Memory B cell (primary cell): ENCODE results near the gene ENTPD1.
"Not testable (repeated sequence)": the region's sequence is repeated elsewhere in the genome, so short reads cannot be mapped to it uniquely, and the experiment has no call there.

Experiments
- ATAC-seq: fragments of 150-1000 bp; cut with Tn5 transposase; 2 replicates; pipeline ENCODE4 v1.10.0; 2021; ENCODE audit warnings: low read depth, mild to moderate bottlenecking, moderate library complexity
- DNase-seq, 2 donors: peaks; one replicate each; pipeline ENCODE4 v3.0.0; 2022; ENCODE audit warnings: low spot score in 2 of 2
- H3K27ac Mint-ChIP-seq: one replicate; pipeline ENCODE4 v1.8.0; 2022; ENCODE audit warnings: mild to moderate bottlenecking, moderate library complexity, mixed read lengths
- H3K27me3 Mint-ChIP-seq: one replicate; pipeline ENCODE4 v1.8.0; 2022; ENCODE audit warnings: mixed read lengths
- H3K36me3 Mint-ChIP-seq: one replicate; pipeline ENCODE4 v1.8.0; 2022; ENCODE audit warnings: mild to moderate bottlenecking, mixed read lengths
- H3K4me1 Mint-ChIP-seq: one replicate; pipeline ENCODE4 v1.8.0; 2022; ENCODE audit warnings: mixed read lengths
- H3K4me3 Mint-ChIP-seq: one replicate; pipeline ENCODE4 v1.8.0; 2022; ENCODE audit warnings: mild to moderate bottlenecking, moderate library complexity, mixed read lengths
- H3K9me3 Mint-ChIP-seq: one replicate; pipeline ENCODE4 v1.8.0; 2022; ENCODE audit warnings: mixed read lengths

ENTPD1 gene

DNA sequence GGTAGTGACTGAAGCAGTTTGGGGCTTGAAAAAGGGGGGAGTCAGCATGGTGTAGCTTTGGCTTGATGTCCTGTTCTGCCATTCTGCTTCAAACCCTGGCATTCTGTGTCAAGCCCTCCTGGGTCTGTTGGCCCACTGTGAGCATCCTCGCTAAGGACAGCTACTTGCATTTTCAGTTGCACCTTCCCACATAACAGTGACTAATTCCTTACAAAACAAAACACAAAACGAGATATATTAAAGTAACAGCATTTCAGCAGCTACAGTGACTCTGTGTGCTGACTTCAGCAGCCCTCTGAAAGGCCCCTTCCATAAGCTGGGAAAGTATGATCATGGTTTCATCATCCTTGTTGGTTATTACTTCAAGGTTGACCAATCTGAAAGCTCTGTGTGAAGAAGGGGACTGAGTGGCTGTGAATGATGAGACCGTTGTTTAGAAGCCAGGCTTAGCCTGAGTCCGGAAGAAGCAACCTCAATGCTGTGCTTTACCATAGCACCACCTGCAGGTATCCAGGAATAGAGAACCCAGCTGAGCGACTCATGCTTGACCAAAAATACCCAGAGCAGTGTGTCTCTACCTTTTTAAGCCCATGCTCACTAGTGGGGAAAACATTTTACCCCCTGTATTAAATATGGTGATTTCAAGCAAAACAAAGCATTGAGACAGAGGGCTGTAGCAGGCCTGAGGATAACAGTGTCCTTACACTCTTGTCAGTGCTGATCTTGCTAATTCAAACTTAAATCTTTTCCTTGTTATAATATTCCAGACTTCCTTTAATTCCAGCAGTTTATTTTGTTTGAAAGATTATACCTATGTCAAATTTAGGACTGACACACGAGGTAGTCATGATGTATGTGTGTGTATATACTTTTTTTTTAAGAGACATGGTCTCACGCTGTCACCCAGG is 109.2 kb downstream of the ENTPD1 start:
- H3K27me3 Mint-ChIP-seq, result no peaks in the 10 kb centered on the region
- no peak overlapping the region for H3K4me3 Mint-ChIP-seq
- H3K4me1 Mint-ChIP-seq, result peaks cover 18% of the 10 kb centered on the region
- H3K27ac Mint-ChIP-seq, result peak overlapping the region; percentile 81
- no peaks in the 10 kb centered on the region for H3K9me3 Mint-ChIP-seq
- H3K36me3 Mint-ChIP-seq, result peaks cover 23% of the 10 kb centered on the region
- DNase-seq (peak; percentile 54 to 67), ATAC-seq (peak; percentile 99)

DNA sequence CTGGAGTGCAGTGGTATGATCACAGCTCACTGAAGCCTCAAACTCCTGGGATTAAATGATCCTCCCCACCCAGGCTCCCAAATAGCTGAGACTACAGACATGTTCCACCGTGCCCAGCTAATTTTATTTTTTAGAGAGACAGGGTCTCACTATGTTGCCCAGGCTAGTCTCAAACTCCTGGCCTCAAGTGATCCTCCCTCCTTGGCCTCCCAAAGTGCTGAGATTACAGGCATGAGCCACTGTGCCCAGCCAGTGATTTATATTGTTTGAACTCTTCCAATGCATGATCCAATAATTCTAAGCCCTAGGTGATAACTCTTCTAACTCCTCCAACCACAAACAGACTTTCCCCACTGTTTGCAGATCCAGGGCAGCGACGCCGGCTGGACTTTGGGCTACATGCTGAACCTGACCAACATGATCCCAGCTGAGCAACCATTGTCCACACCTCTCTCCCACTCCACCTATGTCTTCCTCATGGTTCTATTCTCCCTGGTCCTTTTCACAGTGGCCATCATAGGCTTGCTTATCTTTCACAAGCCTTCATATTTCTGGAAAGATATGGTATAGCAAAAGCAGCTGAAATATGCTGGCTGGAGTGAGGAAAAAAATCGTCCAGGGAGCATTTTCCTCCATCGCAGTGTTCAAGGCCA is 110.0 kb downstream of the ENTPD1 start:
- H3K9me3 Mint-ChIP-seq, result no peaks in the 10 kb centered on the region
- H3K27me3 Mint-ChIP-seq, result no peaks in the 10 kb centered on the region
- H3K4me3 Mint-ChIP-seq, result no peak overlapping the region
- H3K27ac Mint-ChIP-seq, result peak overlapping the region; percentile 81
- H3K36me3 Mint-ChIP-seq, result peaks cover 27% of the 10 kb centered on the region
- no peak for ATAC-seq
- no peak for DNase-seq
- peaks cover 18% of the 10 kb centered on the region for H3K4me1 Mint-ChIP-seq

DNA sequence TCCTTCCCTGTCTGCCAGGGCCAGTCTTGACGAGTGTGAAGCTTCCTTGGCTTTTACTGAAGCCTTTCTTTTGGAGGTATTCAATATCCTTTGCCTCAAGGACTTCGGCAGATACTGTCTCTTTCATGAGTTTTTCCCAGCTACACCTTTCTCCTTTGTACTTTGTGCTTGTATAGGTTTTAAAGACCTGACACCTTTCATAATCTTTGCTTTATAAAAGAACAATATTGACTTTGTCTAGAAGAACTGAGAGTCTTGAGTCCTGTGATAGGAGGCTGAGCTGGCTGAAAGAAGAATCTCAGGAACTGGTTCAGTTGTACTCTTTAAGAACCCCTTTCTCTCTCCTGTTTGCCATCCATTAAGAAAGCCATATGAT is 110.5 kb downstream of the ENTPD1 start:
- ATAC-seq, result no peak
- Mint-ChIP-seq H3K27ac (peak overlapping the region; percentile 81), H3K9me3 (no peaks in the 10 kb centered on the region), H3K27me3 (no peaks in the 10 kb centered on the region), H3K4me1 (peaks cover 18% of the 10 kb centered on the region), H3K4me3 (no peak overlapping the region), H3K36me3 (peaks cover 23% of the 10 kb centered on the region)
- no peak for DNase-seq

DNA sequence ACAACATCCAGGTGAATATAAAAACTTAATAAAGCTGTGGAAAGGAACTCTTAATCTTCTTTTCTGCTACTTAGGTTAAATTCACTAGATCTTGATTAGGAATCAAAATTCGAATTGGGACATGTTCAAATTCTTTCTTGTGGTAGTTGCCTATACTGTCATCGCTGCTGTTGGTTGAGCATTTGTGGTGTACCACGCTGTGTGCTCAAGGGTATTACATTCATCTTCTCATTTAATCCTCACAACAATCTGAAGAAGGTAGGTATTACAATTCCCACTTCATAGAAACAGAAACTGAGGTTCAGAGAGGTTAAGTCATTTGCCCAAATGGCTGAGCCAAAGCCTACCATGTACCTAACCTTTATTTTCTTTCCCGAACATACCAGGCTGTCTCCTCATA is 111.9 kb downstream of the ENTPD1 start:
- Mint-ChIP-seq H3K9me3 (no peaks in the 10 kb centered on the region), H3K4me1 (peaks cover 18% of the 10 kb centered on the region), H3K4me3 (no peak overlapping the region), H3K27me3 (no peaks in the 10 kb centered on the region), H3K27ac (peak overlapping the region; percentile 47), H3K36me3 (peaks cover 31% of the 10 kb centered on the region)
- DNase-seq (no peak), ATAC-seq (no peak)

DNA sequence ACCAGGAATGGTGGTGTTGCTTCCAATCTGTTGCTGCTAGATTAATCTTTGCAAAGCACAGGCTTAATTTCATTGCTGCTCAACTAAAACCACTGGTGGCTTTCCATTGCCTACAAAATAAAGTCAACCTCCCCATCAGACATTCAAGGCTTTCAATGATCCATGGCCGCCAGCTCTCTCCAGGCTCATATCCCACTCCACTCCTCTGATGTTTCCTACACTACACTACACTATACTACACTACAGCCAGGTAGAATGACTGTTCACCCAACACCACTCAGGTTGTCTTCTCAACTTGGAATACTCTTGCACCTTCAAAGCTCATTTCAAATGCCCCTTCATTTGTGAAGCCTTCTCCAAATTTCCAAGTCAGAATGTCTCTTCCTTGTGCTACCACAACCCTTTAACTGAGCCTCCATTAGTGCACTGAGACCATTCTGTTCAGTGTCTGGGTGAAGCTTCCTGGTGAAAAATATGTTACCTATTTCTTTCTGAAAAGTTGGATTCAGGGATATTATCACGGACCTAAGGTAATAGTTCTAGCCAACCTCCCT is 116.3 kb downstream of the ENTPD1 start:
- Mint-ChIP-seq H3K27ac (peak overlapping the region; percentile 86), H3K9me3 (peaks cover 4% of the 10 kb centered on the region), H3K27me3 (no peaks in the 10 kb centered on the region), H3K4me1 (peaks cover 4% of the 10 kb centered on the region), H3K4me3 (no peak overlapping the region), H3K36me3 (peaks cover 47% of the 10 kb centered on the region)
- DNase-seq, result no peak
- ATAC-seq, result no peak

DNA sequence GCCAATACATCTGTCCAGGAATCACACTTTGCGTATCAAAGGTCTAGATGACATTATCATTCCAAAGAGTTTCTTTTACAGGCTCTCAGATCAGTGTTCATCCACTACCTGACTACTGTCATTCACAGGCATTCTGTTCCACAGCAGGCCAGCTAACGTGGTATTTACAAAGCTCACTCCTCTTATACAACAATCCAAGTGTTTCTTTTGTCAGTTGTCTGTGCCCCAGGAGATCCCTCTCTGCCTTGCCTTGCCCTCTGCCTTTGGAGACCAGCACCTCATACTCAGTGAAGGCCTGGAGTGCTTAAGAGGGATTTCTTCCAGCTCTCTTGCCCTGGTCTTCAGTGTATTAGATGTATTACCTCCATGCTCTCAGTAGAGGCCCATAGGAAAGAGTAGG is 117.2 kb downstream of the ENTPD1 start:
- no peak overlapping the region for H3K4me3 Mint-ChIP-seq
- H3K4me1 Mint-ChIP-seq, result peaks cover 4% of the 10 kb centered on the region
- H3K9me3 Mint-ChIP-seq, result peaks cover 4% of the 10 kb centered on the region
- peak overlapping the region; percentile 86 for H3K27ac Mint-ChIP-seq
- no peak for DNase-seq
- no peaks in the 10 kb centered on the region for H3K27me3 Mint-ChIP-seq
- peaks cover 44% of the 10 kb centered on the region for H3K36me3 Mint-ChIP-seq
- ATAC-seq, result no peak

DNA sequence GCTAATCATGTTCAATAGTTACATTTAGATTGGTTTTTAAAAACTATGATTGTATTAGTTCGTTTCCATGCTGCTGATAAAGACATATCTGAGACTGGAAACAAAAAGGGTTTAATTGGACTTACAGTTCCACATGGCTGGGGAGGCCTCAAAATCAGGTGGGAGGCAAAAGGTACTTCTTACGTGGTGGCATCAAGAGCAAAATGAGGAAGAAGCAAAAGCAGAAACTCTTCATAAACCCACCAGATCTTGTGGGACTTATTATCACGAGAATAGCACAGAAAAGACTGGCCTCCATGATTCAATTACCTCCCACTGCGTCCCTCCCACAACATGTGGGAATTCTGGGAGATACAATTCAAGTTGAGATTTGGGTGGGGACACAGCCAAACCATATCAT is 117.7 kb downstream of the ENTPD1 start:
- Mint-ChIP-seq H3K36me3 (peaks cover 44% of the 10 kb centered on the region), H3K4me1 (peaks cover 4% of the 10 kb centered on the region), H3K27me3 (no peaks in the 10 kb centered on the region), H3K9me3 (peaks cover 4% of the 10 kb centered on the region), H3K27ac (peak overlapping the region; percentile 86), H3K4me3 (no peak overlapping the region)
- ATAC-seq (no peak), DNase-seq (no peak)

DNA sequence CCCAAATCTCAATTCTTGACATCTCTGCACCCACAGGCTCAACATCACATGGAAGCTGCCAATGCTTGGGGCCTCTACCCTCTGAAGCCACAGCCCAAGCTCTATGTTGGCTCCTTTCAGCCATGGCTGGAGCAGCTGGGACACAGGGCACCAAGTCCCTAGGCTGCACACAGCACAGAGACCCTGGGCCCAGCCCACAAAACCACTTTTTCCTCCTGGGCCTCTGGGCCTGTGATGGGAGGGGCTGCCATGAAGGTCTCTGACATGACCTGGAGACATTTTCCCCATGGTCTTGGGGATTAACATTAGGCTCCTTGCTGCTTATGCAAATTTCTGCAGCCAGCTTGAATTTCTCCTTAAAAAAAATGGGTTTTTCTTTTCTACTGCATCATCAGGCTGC is 118.8 kb downstream of the ENTPD1 start:
- not testable (repeated sequence) for H3K4me1 Mint-ChIP-seq, H3K4me3 Mint-ChIP-seq, H3K9me3 Mint-ChIP-seq, ATAC-seq, DNase-seq, H3K27me3 Mint-ChIP-seq
- peaks cover 44% of the 10 kb centered on the region for H3K36me3 Mint-ChIP-seq
- H3K27ac Mint-ChIP-seq, result peak overlapping the region; percentile 3

DNA sequence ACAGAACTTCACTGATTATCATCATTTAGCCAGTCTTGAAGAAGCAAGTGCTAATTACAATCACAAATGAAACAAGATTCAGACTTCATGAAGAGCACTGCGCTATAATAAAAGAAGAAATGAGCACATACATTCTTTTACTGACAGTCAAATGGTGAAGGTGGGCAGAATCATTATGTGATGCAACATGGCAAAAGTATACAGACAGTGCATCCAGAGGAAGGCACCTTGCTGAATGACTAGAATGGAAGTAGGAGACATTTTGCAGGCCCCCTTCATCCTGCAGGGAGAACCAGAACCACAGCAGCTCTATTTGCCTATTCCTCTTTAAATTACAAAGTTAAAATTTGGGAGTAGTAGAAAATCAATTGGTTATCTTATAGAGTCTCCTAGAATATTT is 120.8 kb downstream of the ENTPD1 start:
- no peaks in the 10 kb centered on the region for H3K27me3 Mint-ChIP-seq
- peaks cover 6% of the 10 kb centered on the region for H3K9me3 Mint-ChIP-seq
- DNase-seq, result no peak
- H3K36me3 Mint-ChIP-seq, result peaks cover 38% of the 10 kb centered on the region
- ATAC-seq, result no peak
- no peak overlapping the region for H3K4me3 Mint-ChIP-seq
- H3K4me1 Mint-ChIP-seq, result peaks cover 6% of the 10 kb centered on the region
- no peak overlapping the region for H3K27ac Mint-ChIP-seq

DNA sequence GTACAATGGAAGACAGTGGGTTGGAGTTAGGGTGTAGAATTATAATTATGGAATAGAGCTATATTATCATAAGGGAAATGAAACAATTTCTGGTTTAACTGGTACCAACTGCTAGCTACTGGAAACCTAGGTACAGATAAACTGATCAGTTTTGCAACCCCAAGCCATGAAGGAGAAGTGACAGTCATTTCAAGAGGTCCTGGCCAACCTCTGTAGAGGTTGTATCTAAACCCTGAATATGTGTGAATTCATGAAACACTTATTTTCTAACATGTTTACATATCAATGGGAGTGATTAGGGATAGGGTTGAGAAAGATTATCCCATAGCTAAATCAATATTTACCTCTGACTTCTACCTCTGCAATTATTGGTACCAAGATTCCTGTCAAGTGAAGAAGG is 121.9 kb downstream of the ENTPD1 start:
- H3K36me3 Mint-ChIP-seq, result peaks cover 32% of the 10 kb centered on the region
- H3K4me1 Mint-ChIP-seq, result peaks cover 6% of the 10 kb centered on the region
- no peak overlapping the region for H3K4me3 Mint-ChIP-seq
- H3K27ac Mint-ChIP-seq, result no peak overlapping the region
- DNase-seq (no peak), ATAC-seq (no peak)
- no peaks in the 10 kb centered on the region for H3K27me3 Mint-ChIP-seq
- H3K9me3 Mint-ChIP-seq, result peaks cover 6% of the 10 kb centered on the region

DNA sequence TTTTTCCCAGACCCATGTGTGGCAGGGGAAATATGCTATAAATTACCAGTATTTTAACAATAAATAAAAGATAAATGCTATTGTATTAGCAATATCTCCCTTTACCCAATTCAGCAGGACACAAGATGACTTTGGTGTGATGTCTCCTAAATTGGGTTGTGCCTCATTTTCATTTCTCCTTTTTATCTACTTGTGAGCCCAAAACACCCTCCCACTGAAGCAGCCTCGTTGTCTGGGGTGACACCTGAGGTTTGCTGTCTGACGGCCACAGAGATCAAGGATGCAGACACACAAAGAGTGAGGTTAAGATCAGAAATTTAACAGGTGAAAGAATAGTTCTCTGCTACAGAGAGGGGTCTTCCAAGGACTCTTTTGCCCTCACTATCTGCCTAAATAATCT is 124.7 kb downstream of the ENTPD1 start:
- peak; percentile 63 for ATAC-seq
- DNase-seq, result no peak
- Mint-ChIP-seq H3K36me3 (peaks cover 8% of the 10 kb centered on the region), H3K4me1 (peaks cover 2% of the 10 kb centered on the region), H3K9me3 (peaks cover 1% of the 10 kb centered on the region), H3K27me3 (no peaks in the 10 kb centered on the region), H3K27ac (peak overlapping the region; percentile 46), H3K4me3 (no peak overlapping the region)

DNA sequence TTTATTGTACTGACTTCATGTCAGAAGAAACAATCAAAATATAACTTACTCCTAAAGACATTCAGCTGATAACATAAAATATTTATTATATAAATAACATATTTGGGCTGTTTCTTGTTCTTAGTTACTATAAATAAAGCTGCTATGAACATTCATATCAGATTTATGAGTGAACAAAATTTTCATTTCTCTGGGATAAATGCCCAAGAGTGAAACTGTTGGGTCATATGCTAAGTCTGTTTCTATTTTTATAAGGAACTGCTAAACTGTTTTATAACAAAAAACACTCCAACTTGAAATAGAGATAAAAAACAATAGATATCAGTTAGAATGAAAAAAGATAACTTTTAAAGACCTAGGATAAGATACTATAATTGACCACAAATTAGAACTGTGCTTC is 125.4 kb downstream of the ENTPD1 start:
- no peak overlapping the region for H3K4me3 Mint-ChIP-seq
- H3K9me3 Mint-ChIP-seq, result peaks cover 1% of the 10 kb centered on the region
- no peak overlapping the region for H3K27ac Mint-ChIP-seq
- no peaks in the 10 kb centered on the region for H3K27me3 Mint-ChIP-seq
- H3K36me3 Mint-ChIP-seq, result peaks cover 7% of the 10 kb centered on the region
- H3K4me1 Mint-ChIP-seq, result peaks cover 2% of the 10 kb centered on the region
- DNase-seq, result no peak
- no peak for ATAC-seq

DNA sequence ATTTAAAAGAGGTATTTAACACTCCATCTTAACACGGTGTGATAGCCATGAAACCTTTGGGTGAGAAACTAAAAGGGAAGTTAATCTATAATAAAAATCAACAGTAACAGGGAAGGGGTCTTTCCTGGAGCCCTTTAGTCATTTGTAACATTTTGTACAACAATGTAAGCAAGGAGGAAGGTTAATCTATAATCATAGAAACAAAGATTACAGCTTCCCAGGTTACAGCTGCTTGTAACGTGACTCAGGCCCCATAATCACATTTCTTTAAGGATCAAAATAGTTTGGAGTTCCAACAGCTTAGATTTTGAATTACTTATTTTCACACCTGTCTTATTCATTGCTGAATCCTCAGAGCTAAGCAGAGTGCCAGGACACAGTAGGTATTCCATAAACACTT is 133.9 kb downstream of the ENTPD1 start:
- no peaks in the 10 kb centered on the region for H3K27me3 Mint-ChIP-seq
- H3K36me3 Mint-ChIP-seq, result peaks cover 31% of the 10 kb centered on the region
- no peak overlapping the region for H3K4me3 Mint-ChIP-seq
- no peaks in the 10 kb centered on the region for H3K4me1 Mint-ChIP-seq
- ATAC-seq, result no peak
- H3K27ac Mint-ChIP-seq, result no peak overlapping the region
- no peak for DNase-seq
- no peaks in the 10 kb centered on the region for H3K9me3 Mint-ChIP-seq

DNA sequence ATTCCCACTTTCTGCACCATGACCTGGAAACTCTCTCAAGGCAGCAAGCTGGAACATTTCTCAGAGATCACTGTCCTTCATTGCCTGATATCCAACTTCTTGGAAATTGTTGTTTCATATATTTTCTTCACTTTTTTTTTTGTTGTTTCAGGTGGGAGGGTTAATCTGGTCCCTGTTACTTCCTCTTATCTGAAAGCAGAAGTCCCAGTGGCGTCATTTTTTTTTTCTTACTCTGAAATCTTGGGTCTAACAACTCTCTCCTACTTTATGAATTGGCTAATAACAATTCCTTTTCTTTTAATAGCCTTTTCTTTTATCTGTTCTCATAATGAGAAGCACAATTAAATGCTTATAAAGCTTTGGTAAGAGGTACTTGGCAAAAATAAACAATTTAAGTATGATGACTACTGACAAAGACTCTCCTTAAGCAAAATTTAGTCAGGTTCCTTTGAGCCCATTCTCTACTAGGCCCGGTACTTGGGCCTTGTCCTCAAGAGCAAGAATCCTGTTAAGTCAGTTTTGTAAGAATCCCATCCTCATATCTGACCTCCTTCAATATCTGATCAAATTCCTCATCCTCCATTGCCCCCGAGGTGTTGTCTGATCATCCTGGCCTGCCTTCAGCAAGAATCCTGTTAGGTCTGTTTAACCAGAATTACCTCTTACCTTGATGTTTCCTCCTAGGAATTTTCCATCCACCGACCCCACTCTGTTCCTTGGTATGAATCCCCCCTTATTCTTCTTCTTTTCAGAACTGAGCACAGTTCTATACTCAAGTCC is 140.3 kb downstream of the ENTPD1 start:
- Mint-ChIP-seq H3K27ac (peak overlapping the region; percentile 74), H3K27me3 (no peaks in the 10 kb centered on the region), H3K4me1 (peaks cover 8% of the 10 kb centered on the region)

More for the DNA sequence above, 140.3 kb downstream of the ENTPD1 start:
- H3K9me3 Mint-ChIP-seq, result no peaks in the 10 kb centered on the region
- DNase-seq, result peak in 1 of 2 donors; percentile 30
- H3K36me3 Mint-ChIP-seq, result peaks cover 32% of the 10 kb centered on the region
- peak overlapping the region; percentile 0 for H3K4me3 Mint-ChIP-seq
- peak; percentile 97 for ATAC-seq
